ENCODE results near the gene ID1.

Gene ID1

DNA sequence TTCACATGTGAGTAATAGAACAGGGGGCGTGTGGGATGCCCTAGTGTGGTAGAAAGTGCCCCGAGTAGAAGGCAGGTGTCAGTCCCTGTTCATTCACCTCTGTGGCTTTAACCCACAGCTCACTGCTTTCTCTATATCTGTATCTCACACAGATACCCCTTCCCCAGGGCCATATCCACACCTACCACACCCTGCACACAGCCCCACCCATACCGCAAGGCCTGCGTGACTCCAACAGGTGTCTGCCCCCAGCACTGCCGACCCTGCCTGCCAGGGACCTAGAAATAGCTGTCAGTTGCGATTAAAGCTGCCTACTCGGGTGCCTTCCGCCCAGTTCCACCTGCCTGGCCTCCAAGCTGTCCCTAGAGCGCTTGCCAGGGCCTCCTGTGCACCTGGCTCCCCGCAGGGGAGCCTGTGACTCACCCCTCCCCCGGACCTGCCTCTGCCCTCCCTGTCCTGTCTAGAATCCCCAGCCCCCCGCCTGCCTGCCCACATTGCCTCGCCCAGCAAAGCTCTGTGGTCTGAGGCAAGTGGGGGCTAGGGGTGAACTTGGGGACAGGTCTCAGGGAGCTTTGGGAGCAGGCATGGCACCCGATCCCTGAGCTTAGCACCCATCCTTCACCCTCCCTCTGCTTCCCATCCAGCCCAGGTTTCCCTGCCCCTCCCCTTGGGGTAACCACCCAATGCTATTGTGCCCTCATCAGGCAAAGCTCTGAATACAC, 38.3 kb upstream of the ID1 start:
- Histone ChIP-seq H3K27ac (no peak overlapping the region), H3K9ac (no peak overlapping the region), H3K9me3 (no peaks in the 10 kb centered on the region), H3K36me3 (peaks cover 81% of the 10 kb centered on the region), H4K20me1 (peaks cover 50% of the 10 kb centered on the region), H3K27me3 (no peaks in the 10 kb centered on the region), H3K4me1 (peaks cover 22% of the 10 kb centered on the region; the same call in 1 of the 2 replicates), H3K4me2 (no peak overlapping the region), H3K4me3 (no peak overlapping the region)
- no peak for TF ChIP-seq Cebpa-rat (IDR thresholded peaks at IDR 0.05)

DNA sequence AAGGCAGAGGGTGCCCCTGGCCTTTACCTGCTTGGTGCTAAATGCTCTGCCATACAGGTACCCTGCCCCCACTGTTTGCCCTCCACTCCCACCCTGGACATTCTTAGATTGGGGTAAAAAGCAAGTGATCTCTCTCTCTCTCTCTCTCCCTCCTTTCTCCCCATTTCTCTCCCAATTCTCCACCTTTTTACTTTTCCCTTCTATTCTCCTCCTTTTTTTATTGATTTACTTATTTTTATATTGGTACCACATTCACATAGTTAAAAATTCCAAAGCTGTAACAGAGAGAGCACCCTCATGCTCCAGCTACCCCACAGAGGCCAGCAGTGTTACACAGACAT, 37.7 kb upstream of the ID1 start:
- Histone ChIP-seq H3K36me3 (peaks cover 76% of the 10 kb centered on the region), H3K27ac (no peak overlapping the region), H3K27me3 (no peaks in the 10 kb centered on the region), H3K9ac (no peak overlapping the region), H4K20me1 (peaks cover 50% of the 10 kb centered on the region), H3K4me1 (peaks cover 26% of the 10 kb centered on the region), H3K4me2 (no peak overlapping the region), H3K9me3 (no peaks in the 10 kb centered on the region), H3K4me3 (no peak overlapping the region)
- TF ChIP-seq Cebpa-rat (IDR thresholded peaks at IDR 0.05) = no peak

DNA sequence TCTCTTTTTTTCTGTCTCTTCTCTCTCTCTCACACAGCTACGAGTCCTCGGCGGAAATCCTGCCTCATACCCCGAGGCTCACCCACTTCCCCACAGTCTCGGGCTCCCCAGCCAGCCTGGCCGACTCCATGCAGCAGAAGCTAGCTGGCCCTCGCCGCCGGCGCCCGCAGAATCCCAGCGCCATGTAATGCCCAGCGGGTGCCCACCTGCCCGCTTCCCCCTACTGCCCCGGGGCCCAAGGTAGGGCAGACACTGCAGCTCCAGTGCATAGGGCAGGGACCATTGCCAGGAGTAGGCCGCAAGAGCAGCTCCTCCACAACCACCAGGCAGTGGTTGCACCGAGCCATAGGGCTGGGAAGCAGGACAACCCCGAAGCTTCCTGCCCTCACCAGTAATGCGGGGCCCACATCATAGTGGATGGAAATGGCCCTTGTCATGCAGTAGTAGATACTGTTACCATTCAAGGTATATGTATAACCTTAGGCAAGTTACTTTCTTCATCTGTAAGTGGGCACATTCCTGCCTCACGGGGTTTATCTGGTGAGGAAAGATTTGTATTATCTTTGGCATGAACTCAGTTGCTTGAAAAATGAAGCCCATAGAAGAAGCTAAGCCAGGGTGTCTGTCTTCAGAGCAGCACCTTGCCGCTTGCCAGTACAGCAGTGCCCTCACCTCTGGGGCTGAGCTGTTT, 36.9 kb upstream of the ID1 start:
- H4K20me1 ChIP-seq = peaks cover 47% of the 10 kb centered on the region
- no peak overlapping the region for H3K4me3 ChIP-seq
- peaks cover 68% of the 10 kb centered on the region for H3K36me3 ChIP-seq
- no peak for TF ChIP-seq Cebpa-rat (IDR thresholded peaks at IDR 0.05)
- H3K27ac ChIP-seq = no peak overlapping the region
- H3K4me2 ChIP-seq = peak overlapping the region; percentile 8; the same call in 1 of the 2 replicates
- no peaks in the 10 kb centered on the region for H3K9me3 ChIP-seq
- no peak overlapping the region for H3K9ac ChIP-seq
- peaks cover 29% of the 10 kb centered on the region for H3K4me1 ChIP-seq
- H3K27me3 ChIP-seq = no peaks in the 10 kb centered on the region

DNA sequence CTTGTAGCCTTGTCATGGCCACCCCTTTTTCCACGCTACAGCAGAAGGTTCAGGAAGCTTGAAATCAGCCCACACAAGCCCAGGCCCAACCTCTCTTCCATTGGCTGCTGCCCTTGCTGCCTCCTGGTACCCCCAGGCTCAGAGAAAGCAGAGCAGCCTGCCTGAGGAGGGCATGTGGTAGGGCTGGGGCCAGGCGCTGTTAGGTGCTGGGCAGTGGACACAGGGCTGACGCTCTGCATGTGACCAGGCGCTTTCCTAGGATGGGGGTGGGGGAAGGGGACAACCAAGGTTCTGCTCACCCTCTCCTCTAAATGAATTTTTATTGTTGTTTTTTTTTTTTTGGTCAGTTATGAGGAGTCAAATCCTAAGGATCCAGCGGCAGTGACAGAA, 36.3 kb upstream of the ID1 start:
- Histone ChIP-seq H3K9ac (no peak overlapping the region), H3K9me3 (no peaks in the 10 kb centered on the region), H4K20me1 (peaks cover 44% of the 10 kb centered on the region), H3K27ac (no peak overlapping the region), H3K36me3 (peaks cover 62% of the 10 kb centered on the region), H3K4me3 (no peak overlapping the region), H3K27me3 (no peaks in the 10 kb centered on the region), H3K4me2 (no peak overlapping the region), H3K4me1 (peaks cover 35% of the 10 kb centered on the region)
- no peak for TF ChIP-seq Cebpa-rat (IDR thresholded peaks at IDR 0.05)

DNA sequence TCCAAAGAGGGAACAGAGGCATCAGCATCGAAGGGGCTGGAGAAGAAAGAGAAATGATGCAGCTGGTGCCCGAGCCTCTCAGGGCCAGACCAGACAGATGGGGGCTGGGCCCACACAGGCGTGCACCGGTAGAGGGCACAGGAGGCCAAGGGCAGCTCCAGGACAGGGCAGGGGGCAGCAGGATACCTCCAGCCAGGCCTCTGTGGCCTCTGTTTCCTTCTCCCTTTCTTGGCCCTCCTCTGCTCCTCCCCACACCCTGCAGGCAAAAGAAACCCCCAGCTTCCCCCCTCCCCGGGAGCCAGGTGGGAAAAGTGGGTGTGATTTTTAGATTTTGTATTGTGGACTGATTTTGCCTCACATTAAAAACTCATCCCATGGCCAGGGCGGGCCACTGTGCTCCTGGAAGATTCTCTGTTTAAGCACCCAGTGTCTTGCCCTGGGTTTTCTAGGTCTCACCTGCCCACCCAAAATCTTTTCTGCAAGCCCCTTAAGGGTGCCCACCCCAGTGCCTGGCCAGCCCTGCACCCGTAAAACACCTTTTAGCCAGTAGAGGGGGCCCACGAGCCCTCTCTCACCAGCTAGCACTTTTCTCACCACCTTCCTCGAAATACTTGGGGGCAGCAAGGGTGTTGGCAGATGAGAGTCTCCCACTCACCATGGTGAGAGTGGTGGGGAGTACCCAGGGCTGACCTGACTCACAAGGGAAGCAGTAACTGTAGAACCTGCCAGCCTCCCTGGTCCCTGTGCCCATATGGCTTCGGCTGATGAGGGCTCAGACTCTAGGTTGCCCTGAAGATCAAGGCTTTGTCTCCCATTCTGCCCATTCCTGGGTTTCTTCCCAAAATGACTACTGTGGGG, 35.7 kb upstream of the ID1 start:
- H3K36me3 ChIP-seq = peaks cover 56% of the 10 kb centered on the region
- H3K4me3 ChIP-seq = no peak overlapping the region
- no peak overlapping the region for H3K4me2 ChIP-seq
- no peak overlapping the region for H3K9ac ChIP-seq
- peaks cover 37% of the 10 kb centered on the region for H3K4me1 ChIP-seq
- no peaks in the 10 kb centered on the region for H3K27me3 ChIP-seq
- TF ChIP-seq Cebpa-rat (IDR thresholded peaks at IDR 0.05) = no peak
- peaks cover 44% of the 10 kb centered on the region for H4K20me1 ChIP-seq
- H3K27ac ChIP-seq = no peak overlapping the region
- no peaks in the 10 kb centered on the region for H3K9me3 ChIP-seq

DNA sequence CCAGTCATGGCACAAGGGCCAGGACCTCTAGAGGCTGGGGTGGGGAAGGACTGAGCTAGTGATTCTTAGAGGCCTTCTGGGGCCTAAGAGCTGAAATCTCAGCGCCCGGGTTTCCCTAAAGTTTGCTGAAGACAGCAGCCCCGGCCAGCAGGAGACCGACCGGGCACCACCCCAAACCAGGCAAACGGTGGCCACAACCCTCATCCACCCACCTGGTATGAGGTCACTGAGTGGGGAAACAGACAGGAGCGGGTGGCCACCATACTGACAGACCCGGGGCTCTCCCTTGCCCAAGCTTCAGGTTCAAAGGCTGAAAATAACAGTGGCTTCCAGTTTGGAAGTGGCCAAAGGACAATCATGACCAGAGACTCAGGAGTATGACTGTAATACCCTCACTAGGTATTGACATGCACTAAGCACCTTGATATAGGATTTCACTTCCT, 35.0 kb upstream of the ID1 start:
- peaks cover 52% of the 10 kb centered on the region for H3K36me3 ChIP-seq
- H3K27ac ChIP-seq = no peak overlapping the region
- no peak overlapping the region for H3K4me2 ChIP-seq

DNA sequence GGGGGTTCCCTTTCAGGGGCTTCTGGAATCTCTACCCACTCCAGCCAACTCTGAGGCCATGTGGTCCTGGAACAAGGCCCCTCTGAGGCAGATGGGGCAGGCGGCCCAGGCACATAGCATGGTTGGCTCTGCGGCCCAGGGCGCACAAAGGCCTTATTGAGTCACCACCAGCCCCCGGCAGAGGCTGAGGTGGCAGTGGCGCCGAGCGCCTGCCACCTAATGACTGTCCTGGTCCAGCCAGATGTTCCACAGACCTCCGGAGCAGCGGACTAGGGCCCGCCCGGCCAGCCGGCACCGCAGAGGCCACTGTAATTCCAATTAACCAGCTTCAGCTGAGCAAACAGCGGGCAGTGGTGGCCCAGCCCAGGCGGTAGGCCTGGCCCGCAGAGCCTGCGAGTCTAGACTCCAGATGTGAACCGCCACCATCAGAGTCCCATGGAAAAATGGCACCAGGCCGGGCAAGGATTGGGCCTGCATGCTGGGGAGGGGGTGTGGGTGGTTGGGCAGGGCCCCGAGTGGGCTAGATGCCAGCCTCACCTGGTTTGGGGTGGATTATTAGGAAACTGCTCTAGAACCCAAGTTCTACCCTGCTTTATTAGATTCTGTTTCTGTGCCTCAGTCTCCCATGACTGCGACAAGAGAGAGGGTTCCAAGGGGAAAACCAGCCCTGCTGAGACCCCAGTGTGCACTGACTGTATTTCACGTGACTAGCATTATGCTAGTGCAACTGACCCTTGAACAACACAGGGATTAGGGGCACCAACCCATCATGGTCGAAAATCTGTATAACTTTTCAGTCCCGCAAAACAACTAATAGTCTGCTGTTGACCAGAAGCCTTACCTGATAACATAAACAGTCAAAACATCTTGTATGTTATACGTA, 34.1 kb upstream of the ID1 start:
- peaks cover 46% of the 10 kb centered on the region for H3K36me3 ChIP-seq
- H3K9me3 ChIP-seq = no peaks in the 10 kb centered on the region
- no peaks in the 10 kb centered on the region for H3K27me3 ChIP-seq
- H3K4me3 ChIP-seq = no peak overlapping the region
- H3K27ac ChIP-seq = no peak overlapping the region
- H3K4me1 ChIP-seq = peaks cover 37% of the 10 kb centered on the region
- H3K4me2 ChIP-seq = no peak overlapping the region
- H3K9ac ChIP-seq = no peak overlapping the region
- H4K20me1 ChIP-seq = peaks cover 39% of the 10 kb centered on the region
- no peak for TF ChIP-seq Cebpa-rat (IDR thresholded peaks at IDR 0.05)

More for the DNA sequence above, 35.0 kb upstream of the ID1 start:
- Histone ChIP-seq H3K9ac (no peak overlapping the region), H3K27me3 (no peaks in the 10 kb centered on the region), H3K9me3 (no peaks in the 10 kb centered on the region), H3K4me3 (no peak overlapping the region), H4K20me1 (peaks cover 44% of the 10 kb centered on the region), H3K4me1 (peaks cover 37% of the 10 kb centered on the region)
- no peak for TF ChIP-seq Cebpa-rat (IDR thresholded peaks at IDR 0.05)

DNA sequence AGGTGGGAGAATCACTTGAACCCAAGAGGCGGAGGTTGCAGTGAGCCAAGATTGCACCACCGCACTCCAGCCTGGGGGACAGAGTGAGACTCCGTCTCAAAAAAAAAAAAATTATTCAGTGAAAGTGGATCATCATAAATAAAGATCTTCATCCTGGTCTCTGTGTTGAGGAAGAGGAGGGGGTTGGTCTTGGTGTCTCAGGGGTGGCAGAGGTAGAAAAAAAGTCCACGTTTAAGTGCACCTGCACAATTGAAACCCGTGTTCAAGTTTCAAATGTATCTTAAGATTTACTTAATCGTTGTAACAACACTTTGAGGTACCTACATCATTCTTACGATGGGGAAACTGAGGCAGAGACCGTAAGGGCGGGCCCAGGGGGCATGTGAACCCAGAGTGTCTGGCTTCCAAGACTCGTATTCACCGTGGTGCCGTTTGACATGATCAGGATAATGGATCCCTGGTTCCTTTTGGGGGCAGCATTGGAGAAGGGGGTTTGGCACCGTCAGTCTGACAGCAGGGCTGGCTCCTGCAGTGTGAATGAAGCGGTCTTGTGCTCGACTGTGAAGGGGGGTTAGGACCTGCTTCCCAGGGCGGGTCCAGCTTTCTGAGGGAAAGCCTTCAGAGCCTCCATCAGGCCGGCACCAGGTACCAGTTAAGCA, 32.9 kb upstream of the ID1 start:
- Histone ChIP-seq H4K20me1 (peaks cover 28% of the 10 kb centered on the region), H3K36me3 (peaks cover 34% of the 10 kb centered on the region), H3K4me3 (peak overlapping the region; percentile 71), H3K4me1 (peaks cover 28% of the 10 kb centered on the region), H3K9me3 (no peaks in the 10 kb centered on the region), H3K27me3 (no peaks in the 10 kb centered on the region), H3K9ac (peak overlapping the region; percentile 82), H3K4me2 (peak overlapping the region; percentile 84), H3K27ac (peak overlapping the region; percentile 83; the same call in 1 of the 2 replicates)
- no peak for TF ChIP-seq Cebpa-rat (IDR thresholded peaks at IDR 0.05)

Data from BLaER1 (cell line).